ENCODE measurements around the gene MEX3A.

DNA sequence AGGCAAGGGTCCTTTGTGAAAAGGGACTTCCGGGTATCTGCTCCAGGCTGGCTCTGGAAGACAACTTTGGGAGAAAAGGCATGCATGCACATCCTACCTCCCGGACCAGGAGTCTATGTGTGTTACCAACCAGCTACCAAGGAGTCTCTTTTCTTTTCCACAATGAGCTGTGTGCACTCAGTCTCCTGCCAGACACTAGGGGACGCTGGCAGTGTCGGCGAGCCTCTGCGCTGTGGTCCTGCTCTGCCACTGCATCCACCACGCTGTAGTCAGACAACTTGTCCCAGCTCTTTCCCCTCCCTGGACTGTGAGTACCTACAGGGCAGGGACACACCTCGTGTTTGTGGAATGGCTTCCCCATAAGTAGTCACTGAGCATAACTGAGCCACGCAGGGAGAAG is 56.4 kb downstream of the MEX3A start:
- TF ChIP-seq, protein P1, sequence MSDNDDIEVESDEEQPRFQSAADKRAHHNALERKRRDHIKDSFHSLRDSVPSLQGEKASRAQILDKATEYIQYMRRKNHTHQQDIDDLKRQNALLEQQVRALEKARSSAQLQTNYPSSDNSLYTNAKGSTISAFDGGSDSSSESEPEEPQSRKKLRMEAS (IDR thresholded peaks at IDR 0.05; ENCODE audit: low read depth, low read length): no peak
- TF ChIP-seq SREBF2 (IDR thresholded peaks at IDR 0.05; ENCODE audit: low read length) (no peak), RAD21 (IDR thresholded peaks at IDR 0.05; ENCODE audit: insufficient read depth, low read depth, low read length) (peak; percentile 42; the same call in 1 of the 2 replicates), CBX5 (IDR thresholded peaks at IDR 0.05; ENCODE audit: low read depth) (no peak), ZNF384 (IDR thresholded peaks at IDR 0.05; ENCODE audit: borderline replicate concordance, low read depth, low read length) (no peak), HDAC6 (IDR thresholded peaks at IDR 0.05; ENCODE audit: unreplicated experiment) (no peak)
- TF ChIP-seq, protein P2, sequence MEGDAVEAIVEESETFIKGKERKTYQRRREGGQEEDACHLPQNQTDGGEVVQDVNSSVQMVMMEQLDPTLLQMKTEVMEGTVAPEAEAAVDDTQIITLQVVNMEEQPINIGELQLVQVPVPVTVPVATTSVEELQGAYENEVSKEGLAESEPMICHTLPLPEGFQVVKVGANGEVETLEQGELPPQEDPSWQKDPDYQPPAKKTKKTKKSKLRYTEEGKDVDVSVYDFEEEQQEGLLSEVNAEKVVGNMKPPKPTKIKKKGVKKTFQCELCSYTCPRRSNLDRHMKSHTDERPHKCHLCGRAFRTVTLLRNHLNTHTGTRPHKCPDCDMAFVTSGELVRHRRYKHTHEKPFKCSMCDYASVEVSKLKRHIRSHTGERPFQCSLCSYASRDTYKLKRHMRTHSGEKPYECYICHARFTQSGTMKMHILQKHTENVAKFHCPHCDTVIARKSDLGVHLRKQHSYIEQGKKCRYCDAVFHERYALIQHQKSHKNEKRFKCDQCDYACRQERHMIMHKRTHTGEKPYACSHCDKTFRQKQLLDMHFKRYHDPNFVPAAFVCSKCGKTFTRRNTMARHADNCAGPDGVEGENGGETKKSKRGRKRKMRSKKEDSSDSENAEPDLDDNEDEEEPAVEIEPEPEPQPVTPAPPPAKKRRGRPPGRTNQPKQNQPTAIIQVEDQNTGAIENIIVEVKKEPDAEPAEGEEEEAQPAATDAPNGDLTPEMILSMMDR (IDR thresholded peaks at IDR 0.05 in 2 of 3, conservative IDR thresholded peaks at IDR 0.05 in 1 of 3; ENCODE audit: control insufficient read depth in 2 of 3, extremely low read depth in 1 of 3, insufficient read depth in 1 of 3, low read depth in 3 of 3, low read length in 3 of 3): peak; percentile 37 to 73 (median 62)
- TF ChIP-seq, protein P3, sequence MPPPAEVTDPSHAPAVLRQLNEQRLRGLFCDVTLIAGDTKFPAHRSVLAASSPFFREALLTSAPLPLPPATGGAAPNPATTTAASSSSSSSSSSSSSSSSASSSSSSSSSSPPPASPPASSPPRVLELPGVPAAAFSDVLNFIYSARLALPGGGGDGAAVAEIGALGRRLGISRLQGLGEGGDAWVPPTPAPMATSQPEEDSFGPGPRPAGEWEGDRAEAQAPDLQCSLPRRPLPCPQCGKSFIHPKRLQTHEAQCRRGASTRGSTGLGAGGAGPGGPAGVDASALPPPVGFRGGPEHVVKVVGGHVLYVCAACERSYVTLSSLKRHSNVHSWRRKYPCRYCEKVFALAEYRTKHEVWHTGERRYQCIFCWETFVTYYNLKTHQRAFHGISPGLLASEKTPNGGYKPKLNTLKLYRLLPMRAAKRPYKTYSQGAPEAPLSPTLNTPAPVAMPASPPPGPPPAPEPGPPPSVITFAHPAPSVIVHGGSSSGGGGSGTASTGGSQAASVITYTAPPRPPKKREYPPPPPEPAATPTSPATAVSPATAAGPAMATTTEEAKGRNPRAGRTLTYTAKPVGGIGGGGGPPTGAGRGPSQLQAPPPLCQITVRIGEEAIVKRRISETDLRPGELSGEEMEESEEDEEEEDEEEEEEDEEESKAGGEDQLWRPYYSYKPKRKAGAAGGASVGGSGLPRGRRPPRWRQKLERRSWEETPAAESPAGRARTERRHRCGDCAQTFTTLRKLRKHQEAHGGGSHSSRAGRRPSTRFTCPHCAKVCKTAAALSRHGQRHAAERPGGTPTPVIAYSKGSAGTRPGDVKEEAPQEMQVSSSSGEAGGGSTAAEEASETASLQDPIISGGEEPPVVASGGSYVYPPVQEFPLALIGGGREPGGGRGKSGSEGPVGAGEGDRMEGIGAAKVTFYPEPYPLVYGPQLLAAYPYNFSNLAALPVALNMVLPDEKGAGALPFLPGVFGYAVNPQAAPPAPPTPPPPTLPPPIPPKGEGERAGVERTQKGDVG (CRISPR knock-in tag; IDR thresholded peaks at IDR 0.05): no peak

Data from GM12878 (cell line).